HG02610 (cell line): ENCODE results near the gene TOMM20L.
"Not testable (repeated sequence)": the region's sequence is repeated elsewhere in the genome, so short reads cannot be mapped to it uniquely, and the experiment has no call there.

Experiments
- ATAC-seq: cut with Tn5 transposase; IDR thresholded peaks from one replicate; pipeline ENCODE4 v1.9.1; 2021; ENCODE audit warnings: mild to moderate bottlenecking, moderate library complexity; ENCODE audit not compliant: unreplicated experiment

The TOMM20L gene

DNA sequence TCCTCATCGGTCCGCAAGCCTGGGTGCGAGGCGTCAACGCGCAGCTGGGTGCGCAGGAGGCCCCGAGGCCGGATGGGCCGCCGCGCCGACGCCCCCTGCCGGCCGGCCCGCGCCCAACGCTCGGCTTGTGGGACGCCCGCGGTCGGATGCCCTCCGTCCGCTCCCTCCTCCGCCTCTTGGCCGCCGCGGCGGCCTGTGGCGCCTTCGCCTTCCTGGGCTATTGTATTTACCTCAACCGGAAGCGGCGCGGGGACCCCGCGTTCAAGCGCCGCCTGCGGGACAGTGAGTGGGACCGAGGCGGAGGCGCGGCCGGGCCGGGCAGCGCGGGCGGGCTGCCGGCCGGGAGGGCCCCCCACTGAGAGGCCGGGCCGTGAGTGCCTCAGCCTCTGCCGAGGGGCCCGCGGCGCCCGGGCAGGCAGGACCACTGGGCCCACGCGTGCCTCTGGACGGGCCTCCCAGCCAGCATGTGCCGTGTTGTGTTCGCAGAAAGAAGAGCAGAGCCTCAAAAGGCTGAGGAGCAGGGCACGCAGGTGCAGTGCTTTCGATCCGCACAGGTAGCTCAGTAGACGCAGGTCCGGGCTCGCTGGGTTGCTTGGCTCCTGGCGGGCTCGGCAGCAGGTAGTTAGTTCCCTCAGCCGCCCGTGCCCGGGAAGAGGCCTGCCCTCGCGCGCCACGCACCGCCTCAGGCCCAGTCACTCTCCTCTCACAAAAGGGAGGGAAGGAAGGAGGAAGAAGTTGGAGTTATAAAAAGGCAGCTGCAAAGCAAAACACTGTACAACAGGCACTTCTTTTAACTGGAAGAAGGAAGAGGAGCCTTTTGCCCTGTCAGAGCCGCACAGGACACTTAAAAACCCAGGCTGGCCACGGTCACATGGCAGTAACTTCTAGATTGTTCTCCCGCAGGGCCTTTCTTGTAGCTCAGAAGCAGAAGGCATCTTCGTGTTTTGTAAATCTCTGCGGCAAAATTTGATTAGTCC lies at the start of gene TOMM20L:
TOMM20L (plus strand) TSS at position 119 of the 977 bp plus-strand sequence; CDS start at position 147, 28 bp downstream.
- peak; percentile 94 for ATAC-seq

DNA sequence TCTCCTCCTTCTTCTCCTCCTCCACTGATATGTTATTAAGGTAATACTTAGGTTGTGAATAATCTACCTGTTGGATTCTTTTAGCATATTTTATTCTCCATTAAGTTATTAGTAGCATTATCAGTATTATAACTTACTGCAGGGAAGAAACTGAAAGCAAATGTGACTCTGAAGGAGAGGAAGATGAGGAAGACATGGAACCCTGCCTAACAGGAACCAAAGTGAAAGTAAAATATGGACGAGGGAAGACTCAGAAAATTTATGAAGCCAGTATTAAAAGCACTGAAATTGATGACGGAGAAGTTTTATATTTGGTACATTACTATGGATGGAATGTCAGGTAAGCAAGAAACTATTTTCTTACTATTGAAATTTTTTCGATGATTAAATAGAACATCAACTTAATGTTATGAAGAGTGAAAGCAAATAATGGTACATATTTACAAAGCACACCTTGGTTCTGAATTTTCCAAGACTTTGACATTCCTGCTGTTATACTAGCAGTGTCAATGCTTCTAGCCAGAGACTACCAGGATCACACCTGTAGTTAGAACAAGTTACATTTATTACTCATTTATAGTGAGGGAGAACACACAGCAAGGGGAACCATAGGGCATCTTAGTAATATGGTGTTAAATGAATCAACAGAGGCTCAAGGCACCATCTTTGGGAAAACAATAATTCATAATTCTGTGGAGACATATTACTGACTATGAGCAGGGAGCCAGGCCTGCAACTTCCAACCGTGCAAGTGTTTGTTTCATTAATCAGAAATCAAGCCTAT lies 42.0 kb upstream of the TOMM20L start:
- peak; percentile 49 for ATAC-seq

DNA sequence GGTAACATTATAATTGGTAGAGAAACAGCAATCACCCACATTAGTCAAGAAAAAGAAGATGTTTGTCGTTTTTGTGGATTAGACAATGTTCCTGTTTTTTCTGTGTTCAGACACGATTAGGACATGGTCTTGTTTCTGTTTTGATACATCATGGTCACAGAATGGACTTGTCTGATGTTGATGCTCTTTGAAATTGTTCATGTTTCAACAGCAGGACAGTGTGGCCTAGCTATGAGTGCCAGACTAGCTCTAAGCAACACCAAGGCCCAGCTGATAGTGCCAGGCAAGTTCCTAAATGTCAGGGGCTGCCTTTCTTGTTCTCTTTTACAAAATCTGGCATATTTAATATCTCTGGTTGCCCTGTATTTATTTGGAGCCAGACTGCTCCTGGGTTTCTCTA lies 40.9 kb upstream of the TOMM20L start:
- no peak for ATAC-seq

DNA sequence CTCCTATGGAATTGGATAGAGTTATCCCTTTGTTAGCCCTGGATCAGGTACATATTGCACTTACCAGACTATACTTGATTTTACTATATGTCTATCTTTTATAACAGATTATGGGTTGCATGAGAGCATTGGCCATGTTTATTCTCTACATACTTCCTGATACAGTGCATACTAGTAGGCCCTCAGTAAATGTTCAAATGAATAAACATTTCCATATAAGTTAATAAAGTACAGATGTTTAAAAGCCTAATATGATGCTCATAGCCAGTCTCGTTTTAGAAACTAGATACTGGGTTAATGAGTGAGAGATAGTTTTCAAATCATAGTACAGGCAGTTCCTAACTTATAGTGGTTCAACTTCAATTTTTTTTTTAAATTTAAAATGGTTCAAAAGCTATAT lies 39.5 kb upstream of the TOMM20L start:
- no peak for ATAC-seq

DNA sequence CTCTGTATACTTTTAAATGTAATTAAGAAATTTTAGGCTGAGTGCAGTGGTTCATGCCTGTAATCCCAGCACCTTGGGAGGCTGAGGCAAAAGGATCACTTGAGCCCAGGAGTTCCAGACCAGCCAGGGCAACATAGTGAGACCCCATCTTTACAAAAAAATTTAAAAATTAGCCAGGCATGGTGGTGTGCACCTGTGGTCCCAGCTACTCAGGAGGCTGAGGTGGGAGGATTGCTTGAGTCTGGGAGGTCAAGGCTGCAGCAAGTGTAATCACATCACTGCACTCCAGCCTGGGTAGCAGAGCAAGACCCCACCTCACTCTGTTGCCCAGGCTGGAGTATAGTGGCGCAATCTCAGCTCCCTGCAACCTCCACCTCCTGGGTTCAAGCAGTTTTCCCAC lies 33.5 kb upstream of the TOMM20L start:
- not testable (repeated sequence) for ATAC-seq

DNA sequence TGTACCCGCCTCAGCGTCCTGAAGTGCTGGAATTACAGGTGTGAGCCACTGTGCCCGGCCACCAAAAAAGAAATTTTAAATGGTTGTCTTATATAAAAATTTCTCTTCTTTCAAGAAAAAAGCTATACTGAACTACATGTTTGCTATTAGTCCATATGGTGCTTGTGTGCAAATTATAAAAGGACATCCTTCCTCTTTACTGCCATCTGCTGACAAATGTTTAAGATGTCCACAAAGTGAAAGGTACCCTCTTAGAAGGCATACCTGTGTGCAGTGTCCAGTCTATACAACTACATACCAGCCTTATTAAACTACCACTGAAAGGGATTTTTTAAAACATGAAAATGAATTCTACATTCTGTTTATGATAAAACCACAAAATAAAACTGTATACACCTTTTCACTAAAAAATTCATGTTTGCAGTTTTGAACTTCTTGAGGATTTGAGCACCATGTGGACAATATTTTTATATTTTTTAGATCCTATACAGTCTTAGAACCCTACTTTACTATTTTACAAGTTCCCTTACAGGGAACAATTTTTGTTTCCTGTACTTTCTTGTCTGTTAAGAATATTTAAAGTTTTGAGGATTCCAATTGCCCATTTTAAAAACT lies 32.8 kb upstream of the TOMM20L start:
- no peak for ATAC-seq

DNA sequence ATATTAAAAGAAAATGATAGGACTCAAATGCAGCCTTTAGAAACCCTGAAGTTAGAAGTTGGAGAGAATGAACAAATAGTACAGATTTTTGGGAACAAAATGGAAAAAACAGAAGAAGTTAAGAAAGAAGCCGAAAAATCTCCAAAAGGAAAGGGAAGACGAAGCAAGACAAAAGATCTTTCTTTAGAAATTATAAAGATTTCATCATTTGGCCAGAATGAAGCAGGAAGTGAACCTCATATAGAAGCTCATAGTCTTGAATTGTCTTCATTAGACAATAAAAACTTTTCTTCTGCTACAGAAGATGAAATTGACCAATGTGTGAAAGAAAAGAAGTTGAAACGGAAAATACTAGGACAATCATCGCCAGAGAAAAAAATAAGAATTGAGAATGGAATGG lies 31.4 kb upstream of the TOMM20L start:
- no peak for ATAC-seq

DNA sequence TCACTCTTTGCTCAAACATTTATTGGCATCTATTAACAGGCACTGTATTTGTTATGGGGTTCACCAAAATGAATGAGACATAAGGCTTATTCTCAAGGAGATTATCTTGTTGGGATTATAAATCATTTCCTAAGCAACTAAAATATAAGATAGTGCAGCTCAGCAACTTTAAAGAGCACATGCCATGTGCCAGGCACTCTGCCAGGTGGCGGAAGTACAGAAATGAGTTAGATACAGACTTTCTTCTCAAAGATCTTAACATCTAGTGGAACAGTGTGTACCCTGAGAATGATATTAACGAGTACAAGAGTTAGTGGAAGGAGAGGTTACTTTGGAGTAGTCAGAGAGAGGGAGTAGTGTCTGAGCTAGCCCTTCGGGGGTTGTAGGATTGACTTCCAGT lies 28.4 kb upstream of the TOMM20L start:
- ATAC-seq = no peak

DNA sequence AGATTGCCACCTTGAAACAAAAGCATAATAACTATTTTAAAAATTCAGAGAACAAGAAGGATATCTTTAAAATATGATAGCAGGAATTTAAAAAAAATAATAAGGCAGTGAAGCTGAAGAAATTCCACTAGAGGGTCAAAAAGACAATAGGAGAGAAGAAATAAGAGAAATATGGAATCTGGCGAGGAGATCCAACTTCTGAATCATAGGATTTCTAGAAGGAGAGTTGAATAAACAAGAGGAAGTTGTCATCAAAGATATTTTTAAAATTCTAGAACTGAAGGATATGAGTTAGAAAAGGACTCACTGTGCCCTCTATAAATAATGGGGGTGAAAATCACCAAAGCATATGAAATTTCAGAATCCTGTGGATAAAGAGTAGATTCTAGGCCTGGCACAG lies 26.8 kb upstream of the TOMM20L start:
- no peak for ATAC-seq

DNA sequence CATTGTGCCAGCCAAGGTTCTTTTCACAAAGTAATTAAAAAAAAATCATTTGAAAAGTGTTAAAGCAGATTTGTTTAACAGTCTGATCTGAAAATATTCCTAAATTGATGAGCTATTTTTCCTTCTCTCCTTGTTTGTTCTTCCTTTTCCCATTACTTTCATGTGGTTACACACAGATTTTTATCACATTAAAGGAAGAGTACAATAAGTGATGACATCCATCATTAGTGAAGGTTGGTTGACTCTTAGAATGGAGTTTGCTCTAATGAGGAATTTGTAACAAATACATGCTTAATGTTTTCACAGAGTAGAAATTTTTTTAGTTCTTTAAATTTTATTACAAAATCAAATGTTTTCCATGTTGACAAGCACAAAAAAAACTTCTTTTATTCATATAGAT lies 18.9 kb upstream of the TOMM20L start:
- ATAC-seq = no peak

DNA sequence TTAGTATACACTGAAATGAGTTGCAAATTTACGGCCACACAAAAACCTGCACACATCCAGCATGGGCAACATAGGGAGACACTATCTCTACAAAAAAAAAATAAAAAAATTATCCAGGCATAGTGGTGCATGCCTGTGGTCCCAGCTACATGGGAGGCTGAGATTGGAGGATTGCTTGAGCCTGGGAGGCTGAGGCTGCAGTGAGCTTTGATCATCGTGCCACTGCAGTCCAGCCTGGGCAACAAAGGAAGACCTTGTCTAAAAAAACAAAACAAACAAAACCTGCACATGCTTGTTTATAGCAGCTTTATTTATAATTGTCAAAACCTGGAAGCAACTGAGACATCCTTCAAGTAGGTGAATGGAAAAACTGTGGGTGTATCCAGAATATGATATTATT lies 4.9 kb upstream of the TOMM20L start:
- ATAC-seq = no peak

DNA sequence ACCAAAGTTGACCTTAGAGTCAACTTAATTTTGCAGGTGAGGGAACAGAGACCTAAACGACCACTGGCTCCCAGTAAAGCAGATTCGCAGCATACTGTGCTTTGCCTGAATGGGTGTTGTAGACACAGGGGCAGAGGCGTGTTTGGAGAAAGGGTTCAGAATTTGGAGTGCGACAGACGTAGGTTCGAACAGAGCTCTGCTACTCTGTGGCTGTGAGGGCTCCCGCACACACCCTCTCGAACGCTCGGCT lies 243 bp upstream of the TOMM20L start:
- ATAC-seq = no peak

DNA sequence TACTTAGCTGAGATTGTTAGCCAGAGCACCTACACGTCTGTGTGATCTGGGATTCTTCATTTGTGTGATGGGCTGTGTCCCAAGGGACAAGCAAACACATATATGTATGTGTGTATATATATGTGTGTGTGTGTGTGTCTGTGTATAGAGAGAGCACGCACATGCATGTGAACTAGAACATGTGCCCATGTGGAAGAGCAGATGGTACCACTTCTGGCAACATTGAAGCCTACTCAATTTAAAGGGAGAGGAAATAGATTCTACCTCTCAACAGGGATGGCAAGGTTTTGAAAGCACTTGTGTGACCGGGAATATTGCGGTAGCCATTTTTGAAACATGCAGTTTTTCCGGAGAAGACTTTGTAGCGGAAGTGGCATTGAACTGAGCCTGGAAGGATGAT lies 1.4 kb downstream of the TOMM20L start:
- no peak for ATAC-seq

DNA sequence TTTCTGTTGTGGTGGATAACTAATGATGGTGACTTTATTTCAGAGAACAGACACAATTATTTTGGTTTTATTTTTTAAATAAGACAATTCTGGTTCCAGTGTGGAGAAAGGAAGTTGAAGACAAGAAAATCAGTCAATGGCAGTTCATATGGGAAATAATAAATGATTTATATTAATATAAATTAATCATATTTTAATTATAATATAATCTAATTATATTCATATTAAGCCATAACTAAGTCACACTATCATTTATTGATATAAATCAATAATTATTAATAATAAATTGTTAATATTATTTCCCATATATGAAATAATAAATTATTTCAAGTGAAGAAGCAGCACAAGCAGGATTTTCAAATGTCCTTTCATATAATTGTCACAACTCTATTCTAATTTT lies 2.8 kb downstream of the TOMM20L start:
- ATAC-seq = no peak

DNA sequence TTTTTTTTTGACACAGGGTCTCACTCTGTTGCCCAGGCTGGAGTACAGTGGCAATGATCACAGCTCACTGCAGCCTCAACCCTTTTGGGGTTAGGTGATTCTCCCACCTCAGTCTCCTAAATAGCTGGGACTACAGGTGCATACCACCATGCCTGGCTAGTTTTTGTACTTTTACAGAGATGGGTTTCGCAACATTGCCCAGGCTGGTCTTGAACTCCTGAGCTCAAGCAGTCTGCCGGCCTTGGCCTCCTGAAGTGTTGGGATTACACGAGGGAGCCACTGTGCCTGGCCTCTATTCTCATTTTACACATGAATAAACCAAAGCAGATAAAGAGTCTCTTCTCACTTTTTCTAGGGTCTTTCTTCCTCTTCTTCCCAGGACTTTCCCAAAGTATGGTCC lies 3.2 kb downstream of the TOMM20L start:
- ATAC-seq = no peak

DNA sequence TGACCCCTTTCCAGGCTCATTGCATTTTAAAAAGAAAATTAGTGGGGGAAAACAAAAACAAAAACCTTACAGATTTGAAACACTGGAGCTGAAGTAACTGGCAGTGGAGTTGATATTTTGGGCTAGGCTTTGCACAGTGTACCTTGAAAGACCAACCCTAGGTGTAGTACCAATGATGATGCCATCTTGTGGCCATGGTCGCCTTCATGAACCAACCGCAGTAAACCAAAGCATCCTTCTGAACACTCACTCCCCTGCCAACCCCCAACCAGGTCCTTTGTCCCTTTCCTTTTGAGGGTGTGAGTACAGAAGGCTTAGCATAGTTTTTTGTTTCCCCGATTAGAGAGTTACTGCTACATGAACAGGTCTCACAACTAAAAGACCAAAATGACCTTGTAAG lies 5.9 kb downstream of the TOMM20L start:
- ATAC-seq = no peak

DNA sequence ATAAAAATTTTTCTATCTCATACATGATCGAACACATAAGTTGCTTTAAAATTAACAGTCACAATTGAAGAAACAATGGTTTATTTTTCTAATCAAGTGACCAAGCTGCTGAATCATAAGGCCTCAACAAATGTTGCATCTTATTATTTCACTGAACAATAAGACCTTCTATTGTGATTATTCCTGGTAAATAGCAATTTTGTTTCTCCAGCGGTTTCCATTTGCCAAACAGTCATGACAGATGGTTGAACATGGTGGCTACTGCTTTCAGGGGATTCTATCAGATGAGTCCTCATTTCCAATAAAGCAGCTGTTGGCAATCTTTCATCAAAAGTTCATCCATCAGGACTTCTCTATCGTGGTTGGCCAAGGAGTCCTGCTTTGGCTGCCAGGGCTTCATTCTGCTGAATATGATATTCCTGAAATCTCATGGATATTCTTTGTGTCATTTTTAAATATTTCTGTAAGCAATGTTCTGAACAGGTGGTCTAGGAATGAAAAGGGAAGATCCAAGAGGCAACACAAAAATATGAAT lies 13.0 kb downstream of the TOMM20L start:
- no peak for ATAC-seq

DNA sequence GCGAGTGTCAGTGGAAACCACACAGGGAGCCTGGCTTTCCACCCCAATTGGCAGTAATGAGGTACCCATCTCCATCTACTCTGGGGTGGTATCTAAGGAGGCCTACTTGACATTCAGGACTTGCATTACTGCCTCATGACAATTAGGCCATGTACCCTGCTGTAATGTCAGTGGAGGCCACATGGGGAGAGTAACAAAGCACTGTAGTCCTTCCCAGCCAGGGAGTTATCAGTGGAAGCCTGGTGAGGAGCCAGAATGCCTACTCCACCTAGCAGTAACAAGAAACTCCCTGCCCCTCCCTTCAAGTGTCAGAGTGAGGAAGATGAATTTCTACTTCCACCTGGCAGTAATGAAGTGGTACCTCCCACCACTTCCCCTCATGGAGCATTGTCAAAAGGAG lies 19.1 kb downstream of the TOMM20L start:
- ATAC-seq = no peak

DNA sequence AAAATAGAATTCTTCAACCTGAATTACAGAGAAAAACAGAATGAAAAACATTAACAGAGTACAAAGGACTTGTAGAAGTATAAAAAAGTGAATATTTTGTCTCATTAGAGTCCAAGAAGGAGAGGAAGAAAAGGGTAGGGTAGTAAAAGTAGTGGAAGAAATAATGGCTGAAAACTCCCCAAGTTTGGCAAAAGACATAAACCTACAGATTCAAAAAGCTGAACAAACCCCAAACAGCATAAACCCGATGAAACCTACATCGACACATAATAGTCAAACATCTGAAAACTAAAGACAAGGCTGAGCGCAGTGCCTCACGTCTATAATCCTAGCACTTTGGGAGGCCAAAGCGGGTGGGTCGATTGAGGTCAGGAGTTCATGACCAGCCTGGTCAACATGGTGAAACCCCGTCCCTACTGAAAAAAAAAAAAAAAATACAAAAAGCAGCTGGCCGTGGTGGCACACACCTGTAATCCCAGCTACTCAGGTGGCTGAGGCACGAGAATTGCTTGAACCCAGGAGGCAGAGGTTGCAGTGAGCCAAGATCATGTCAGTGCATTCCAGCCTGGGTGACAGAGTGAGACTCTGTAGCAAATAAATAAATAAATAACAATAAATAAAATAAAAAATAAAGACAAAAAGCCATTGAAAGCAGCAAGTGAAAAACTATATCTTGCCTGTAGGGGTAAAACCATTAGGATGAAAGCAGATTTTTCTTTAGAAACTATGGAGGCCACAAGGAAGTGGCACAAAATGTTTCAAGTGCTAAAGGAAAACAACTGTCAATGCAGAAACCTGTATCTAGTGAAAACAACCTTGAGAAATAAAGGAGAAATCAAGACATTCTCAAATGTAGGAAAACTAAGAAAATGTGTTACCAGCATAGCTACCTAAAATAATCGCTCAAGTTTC lies 20.2 kb downstream of the TOMM20L start:
- ATAC-seq = no peak

DNA sequence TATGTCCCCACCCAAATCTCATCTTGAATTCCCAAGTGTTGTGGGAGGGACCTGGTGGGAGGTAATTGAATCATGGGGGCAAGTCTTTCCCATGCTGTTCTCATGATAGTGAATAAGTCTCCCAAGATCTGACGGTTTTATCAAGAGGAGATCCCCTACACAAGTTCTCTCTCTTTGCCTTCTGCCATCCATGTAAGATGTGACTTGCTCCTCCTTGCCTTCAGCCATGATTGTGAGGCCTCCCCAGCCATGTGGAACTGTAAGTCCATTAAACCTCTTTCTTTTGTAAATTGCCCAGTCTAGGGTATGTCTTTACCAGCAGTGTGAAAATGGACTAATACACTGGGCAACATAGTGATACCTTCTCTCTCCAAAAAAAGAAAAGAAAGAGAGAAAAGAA lies 21.2 kb downstream of the TOMM20L start:
- ATAC-seq = not testable (repeated sequence)
